GM18870 (cell line): ENCODE data around the gene SYT17.
A peak's percentile ranks its signal among the peaks of the same experiment; 100 is the strongest.

Source experiments
- ATAC-seq: cut with Tn5 transposase; IDR thresholded peaks from one replicate; pipeline ENCODE4 v1.9.1; 2021; ENCODE audit warnings: moderate library complexity; ENCODE audit not compliant: unreplicated experiment

SYT17 gene

GRCh38 chr16:19291475-19291874 lies 123.4 kb downstream of the SYT17 start:
- ATAC-seq, result no peak

GRCh38 chr16:19292186-19292585 lies 124.1 kb downstream of the SYT17 start:
- no peak for ATAC-seq

GRCh38 chr16:19294156-19294649 lies 126.2 kb downstream of the SYT17 start:
- ATAC-seq, result peak; percentile 89

GRCh38 chr16:19295393-19295792 lies 127.4 kb downstream of the SYT17 start:
- ATAC-seq, result no peak

- ATAC-seq, result no peak
Observed at GRCh38 chr16:19297454-19297853, 129.4 kb downstream of the SYT17 start.

GRCh38 chr16:19299565-19299964 lies 131.5 kb downstream of the SYT17 start:
- no peak for ATAC-seq

GRCh38 chr16:19301931-19302330 lies 133.9 kb downstream of the SYT17 start:
- no peak for ATAC-seq

- no peak for ATAC-seq
Observed at GRCh38 chr16:19304750-19305149, 136.7 kb downstream of the SYT17 start.

GRCh38 chr16:19305443-19305842 lies 137.4 kb downstream of the SYT17 start:
- ATAC-seq, result no peak

- ATAC-seq, result no peak
Observed at GRCh38 chr16:19307587-19308241, 139.7 kb downstream of the SYT17 start.

- no peak for ATAC-seq
Observed at GRCh38 chr16:19308392-19308791, 140.4 kb downstream of the SYT17 start.

GRCh38 chr16:19309178-19309577 lies 141.1 kb downstream of the SYT17 start:
- no peak for ATAC-seq

- no peak for ATAC-seq
Observed at GRCh38 chr16:19314718-19315425, 146.8 kb downstream of the SYT17 start.

GRCh38 chr16:19315889-19316433 lies 147.9 kb downstream of the SYT17 start:
- no peak for ATAC-seq

GRCh38 chr16:19316846-19317245 lies 148.8 kb downstream of the SYT17 start:
- no peak for ATAC-seq
